Parathyroid adenoma (tissue), 2 donors: ENCODE results near the gene KRTAP10-12.
"Not testable (repeated sequence)": the region's sequence is repeated elsewhere in the genome, so short reads cannot be mapped to it uniquely, and the experiment has no call there.

ENCODE experiments used
- H2AFZ ChIP-seq: fragments of 300-600 bp; sonication (generic); one replicate; pipeline ENCODE4 v1.7.0; 2017; ENCODE audit warnings: antibody characterized with exemption, mild to moderate bottlenecking
- H3K27ac ChIP-seq: fragments of 300-600 bp; sonication (generic); one replicate; pipeline ENCODE4 v1.7.0; 2017
- H3K27me3 ChIP-seq: fragments of 300-600 bp; sonication (generic); one replicate; pipeline ENCODE4 v1.7.0; 2017; ENCODE audit warnings: low read length; ENCODE audit not compliant: control insufficient read depth, insufficient read depth
- H3K36me3 ChIP-seq: fragments of 300-600 bp; sonication (generic); one replicate; pipeline ENCODE4 v1.7.0; 2017; ENCODE audit warnings: low read length; ENCODE audit not compliant: control insufficient read depth, insufficient read depth
- H3K4me1 ChIP-seq: fragments of 300-600 bp; sonication (generic); one replicate; pipeline ENCODE4 v1.7.0; 2017; ENCODE audit warnings: control low read depth
- H3K4me2 ChIP-seq: fragments of 300-600 bp; sonication (generic); one replicate; pipeline ENCODE4 v1.7.0; 2017; ENCODE audit warnings: low read length
- H3K4me3 ChIP-seq: fragments of 300-600 bp; sonication (generic); one replicate; pipeline ENCODE4 v1.7.0; 2017; ENCODE audit warnings: low read depth, low read length
- H3K79me2 ChIP-seq: fragments of 300-600 bp; sonication (generic); one replicate; pipeline ENCODE4 v1.7.0; 2017; ENCODE audit warnings: control low read depth
- H3K9ac ChIP-seq: fragments of 300-600 bp; sonication (generic); one replicate; pipeline ENCODE4 v1.7.0; 2017; ENCODE audit warnings: mild to moderate bottlenecking
- H3K9me3 ChIP-seq: fragments of 300-600 bp; sonication (generic); one replicate; pipeline ENCODE4 v1.7.0; 2017; ENCODE audit warnings: low read length; ENCODE audit not compliant: control insufficient read depth
- TF ChIP-seq, protein P1 (sequence below): fragments of 300-600 bp; sonication (generic); IDR thresholded peaks from one replicate; pipeline ENCODE4 v1.7.0; 2017; ENCODE audit warnings: antibody characterized with exemption, mild to moderate bottlenecking
- donor health status: primary hyperparathyroidism.

The KRTAP10-12 gene, protein sequence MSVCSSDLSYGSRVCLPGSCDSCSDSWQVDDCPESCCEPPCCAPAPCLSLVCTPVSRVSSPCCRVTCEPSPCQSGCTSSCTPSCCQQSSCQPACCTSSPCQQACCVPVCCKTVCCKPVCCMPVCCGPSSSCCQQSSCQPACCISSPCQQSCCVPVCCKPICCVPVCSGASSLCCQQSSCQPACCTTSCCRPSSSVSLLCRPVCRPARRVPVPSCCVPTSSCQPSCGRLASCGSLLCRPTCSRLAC

DNA sequence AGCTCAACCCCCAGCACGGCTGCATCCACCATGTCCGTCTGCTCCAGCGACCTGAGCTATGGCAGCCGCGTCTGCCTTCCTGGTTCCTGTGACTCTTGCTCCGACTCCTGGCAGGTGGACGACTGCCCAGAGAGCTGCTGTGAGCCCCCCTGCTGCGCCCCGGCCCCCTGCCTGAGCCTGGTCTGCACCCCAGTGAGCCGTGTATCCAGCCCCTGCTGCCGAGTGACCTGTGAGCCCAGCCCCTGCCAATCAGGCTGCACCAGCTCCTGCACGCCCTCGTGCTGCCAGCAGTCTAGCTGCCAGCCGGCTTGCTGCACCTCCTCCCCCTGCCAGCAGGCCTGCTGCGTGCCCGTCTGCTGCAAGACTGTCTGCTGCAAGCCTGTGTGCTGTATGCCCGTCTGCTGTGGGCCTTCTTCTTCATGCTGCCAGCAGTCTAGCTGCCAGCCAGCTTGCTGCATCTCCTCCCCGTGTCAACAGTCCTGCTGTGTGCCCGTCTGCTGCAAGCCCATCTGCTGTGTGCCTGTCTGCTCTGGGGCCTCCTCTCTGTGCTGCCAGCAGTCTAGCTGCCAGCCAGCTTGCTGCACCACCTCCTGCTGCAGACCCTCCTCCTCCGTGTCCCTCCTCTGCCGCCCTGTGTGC, at the start of gene KRTAP10-12:
KRTAP10-12 (plus strand) TSS at position 1 of the 639 bp plus-strand sequence; CDS start at position 31, 30 bp downstream.
- not testable (repeated sequence) for H3K9ac ChIP-seq, H3K27me3 ChIP-seq, H3K4me1 ChIP-seq, H3K79me2 ChIP-seq, H3K27ac ChIP-seq, H2AFZ ChIP-seq, H3K4me3 ChIP-seq, H3K9me3 ChIP-seq, H3K36me3 ChIP-seq, H3K4me2 ChIP-seq

DNA sequence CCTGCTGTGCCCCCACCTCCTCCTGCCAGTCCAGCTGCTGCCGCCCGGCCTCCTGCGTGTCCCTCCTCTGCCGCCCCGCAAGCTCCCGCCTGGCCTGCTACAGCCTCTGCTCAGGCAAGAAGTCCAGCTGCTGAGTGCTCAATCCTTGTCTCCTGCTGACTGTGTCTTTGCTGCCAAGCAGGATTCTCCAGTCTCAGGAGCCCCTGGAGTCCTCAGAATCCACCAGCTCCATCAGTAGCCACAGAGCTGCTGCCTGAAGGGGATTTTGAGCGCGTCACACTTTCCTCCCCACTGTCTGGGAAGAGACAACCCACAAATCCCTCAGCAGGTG, 49.8 kb upstream of the KRTAP10-12 start:
- no peaks in the 10 kb centered on the region for H3K27me3 ChIP-seq
- H3K79me2 ChIP-seq: no peaks in the 10 kb centered on the region
- H3K9ac ChIP-seq: no peak overlapping the region
- TF ChIP-seq, protein P1, sequence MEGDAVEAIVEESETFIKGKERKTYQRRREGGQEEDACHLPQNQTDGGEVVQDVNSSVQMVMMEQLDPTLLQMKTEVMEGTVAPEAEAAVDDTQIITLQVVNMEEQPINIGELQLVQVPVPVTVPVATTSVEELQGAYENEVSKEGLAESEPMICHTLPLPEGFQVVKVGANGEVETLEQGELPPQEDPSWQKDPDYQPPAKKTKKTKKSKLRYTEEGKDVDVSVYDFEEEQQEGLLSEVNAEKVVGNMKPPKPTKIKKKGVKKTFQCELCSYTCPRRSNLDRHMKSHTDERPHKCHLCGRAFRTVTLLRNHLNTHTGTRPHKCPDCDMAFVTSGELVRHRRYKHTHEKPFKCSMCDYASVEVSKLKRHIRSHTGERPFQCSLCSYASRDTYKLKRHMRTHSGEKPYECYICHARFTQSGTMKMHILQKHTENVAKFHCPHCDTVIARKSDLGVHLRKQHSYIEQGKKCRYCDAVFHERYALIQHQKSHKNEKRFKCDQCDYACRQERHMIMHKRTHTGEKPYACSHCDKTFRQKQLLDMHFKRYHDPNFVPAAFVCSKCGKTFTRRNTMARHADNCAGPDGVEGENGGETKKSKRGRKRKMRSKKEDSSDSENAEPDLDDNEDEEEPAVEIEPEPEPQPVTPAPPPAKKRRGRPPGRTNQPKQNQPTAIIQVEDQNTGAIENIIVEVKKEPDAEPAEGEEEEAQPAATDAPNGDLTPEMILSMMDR: no peak
- H3K4me3 ChIP-seq: no peak overlapping the region
- H3K27ac ChIP-seq: no peak overlapping the region
- no peak overlapping the region for H2AFZ ChIP-seq
- H3K4me1 ChIP-seq: no peaks in the 10 kb centered on the region
- no peak overlapping the region for H3K4me2 ChIP-seq
- H3K9me3 ChIP-seq: no peaks in the 10 kb centered on the region
- no peaks in the 10 kb centered on the region for H3K36me3 ChIP-seq

DNA sequence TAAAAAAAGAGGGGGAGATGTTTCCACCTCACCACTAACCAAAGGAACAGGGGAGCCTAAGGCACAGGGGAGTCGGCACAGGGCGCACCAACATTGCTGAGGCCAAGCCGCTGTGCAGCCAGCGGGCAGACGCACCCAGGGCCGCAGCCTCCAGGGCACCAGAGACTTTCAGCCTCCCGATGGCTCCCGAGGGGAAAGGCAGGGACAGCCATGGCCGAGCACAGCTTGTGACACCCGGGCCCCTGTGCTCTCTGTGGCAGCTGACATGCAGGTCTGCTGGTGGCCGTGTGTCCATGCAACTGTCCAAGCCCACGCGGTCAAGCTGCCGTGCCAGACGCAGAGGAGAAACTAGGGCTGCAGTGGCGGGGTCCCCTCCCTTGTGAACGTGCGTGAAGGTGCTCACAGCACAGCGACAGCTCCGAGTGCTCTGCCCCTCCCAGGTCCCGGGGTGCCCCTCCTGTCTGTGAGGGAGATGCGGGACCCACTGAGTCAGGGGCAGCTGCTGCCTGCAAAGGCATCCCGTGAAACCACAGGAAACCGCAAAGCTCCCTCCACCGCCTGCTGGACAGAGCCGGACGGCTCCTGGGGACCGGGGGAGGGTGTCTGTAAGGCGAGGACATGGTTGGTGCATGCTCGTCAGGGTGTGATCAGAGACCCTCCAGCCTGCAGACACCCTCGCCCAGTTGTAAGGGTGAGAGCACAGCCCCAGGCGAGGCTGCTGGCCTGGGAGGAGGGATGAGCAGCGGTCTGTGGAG, 48.2 kb upstream of the KRTAP10-12 start:
- Histone ChIP-seq H3K4me3 (no peak overlapping the region), H3K27me3 (no peaks in the 10 kb centered on the region), H3K4me2 (no peak overlapping the region), H3K79me2 (no peaks in the 10 kb centered on the region), H2AFZ (no peak overlapping the region), H3K36me3 (no peaks in the 10 kb centered on the region), H3K27ac (no peak overlapping the region), H3K9me3 (no peaks in the 10 kb centered on the region), H3K9ac (no peak overlapping the region), H3K4me1 (no peaks in the 10 kb centered on the region)
- TF ChIP-seq, protein P1: no peak

DNA sequence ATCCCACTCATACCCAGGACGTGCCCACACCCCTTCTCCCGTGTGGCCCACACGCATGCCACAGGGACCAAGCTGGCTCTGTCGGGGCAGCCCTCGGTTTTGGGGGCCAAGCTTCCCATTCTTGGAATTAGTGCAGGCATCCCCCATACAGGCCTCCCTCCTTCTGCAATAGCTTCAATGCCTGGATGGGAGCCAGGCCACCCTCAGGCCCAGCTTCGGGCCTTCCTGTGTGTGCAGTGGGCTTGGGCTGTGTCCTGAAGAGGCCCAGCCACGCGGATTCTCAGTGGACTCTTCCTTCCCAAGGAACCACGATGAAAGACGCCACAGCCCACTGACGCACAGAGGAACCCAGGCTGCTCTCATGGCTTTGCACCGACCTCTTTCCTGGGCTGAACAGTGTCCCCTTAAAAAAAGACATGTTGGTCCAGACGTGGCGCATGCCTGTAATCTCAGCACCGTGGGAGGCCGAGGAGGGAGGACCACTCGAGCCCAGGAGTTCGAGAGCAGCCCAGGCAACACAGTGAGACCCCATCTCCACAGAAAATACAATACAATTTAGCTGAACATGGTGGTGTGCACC, 47.4 kb upstream of the KRTAP10-12 start:
- TF ChIP-seq, protein P1: no peak
- Histone ChIP-seq H3K9ac (no peak overlapping the region), H3K4me1 (no peaks in the 10 kb centered on the region), H3K27me3 (no peaks in the 10 kb centered on the region), H3K27ac (no peak overlapping the region), H3K4me3 (no peak overlapping the region), H3K4me2 (no peak overlapping the region), H3K9me3 (no peaks in the 10 kb centered on the region), H2AFZ (no peak overlapping the region), H3K36me3 (no peaks in the 10 kb centered on the region), H3K79me2 (no peaks in the 10 kb centered on the region)

DNA sequence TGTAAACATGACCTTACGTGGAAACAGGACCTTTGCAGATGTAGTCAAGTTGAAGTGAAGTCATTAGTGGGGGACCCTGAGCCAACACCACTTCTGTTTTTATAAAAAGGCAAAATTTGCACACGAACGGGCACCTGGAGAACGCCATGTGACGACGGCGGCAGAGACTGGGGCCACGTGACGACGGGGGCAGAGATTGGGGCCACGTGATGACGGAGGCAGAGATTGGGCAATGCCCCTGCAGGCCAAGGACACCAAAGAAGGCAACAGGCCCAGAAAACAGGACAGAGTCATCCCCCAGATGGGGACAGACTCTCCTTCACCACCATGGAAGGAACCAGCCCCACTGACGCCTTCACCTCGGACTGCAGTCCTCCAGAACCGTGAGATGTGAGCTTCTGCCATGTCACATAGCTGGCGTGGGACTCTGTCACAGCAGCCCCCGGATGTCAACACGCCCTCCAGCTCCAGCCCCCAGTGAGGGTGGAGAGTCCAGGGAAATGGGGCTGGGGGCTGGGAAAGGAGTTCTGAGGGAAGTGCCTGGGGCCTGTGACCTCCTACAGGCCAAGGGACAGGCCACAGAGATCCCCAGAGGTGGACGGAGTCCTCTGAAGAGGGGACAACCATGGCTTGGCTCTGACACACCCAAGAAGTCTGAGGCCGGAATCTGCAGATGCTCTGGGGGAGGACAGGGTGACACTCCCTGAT, 46.6 kb upstream of the KRTAP10-12 start:
- Histone ChIP-seq H3K27ac (no peak overlapping the region), H3K27me3 (no peaks in the 10 kb centered on the region), H3K36me3 (no peaks in the 10 kb centered on the region)

More for the DNA sequence above, 46.6 kb upstream of the KRTAP10-12 start:
- Histone ChIP-seq H3K9me3 (no peaks in the 10 kb centered on the region), H3K4me1 (no peaks in the 10 kb centered on the region), H2AFZ (no peak overlapping the region), H3K4me3 (no peak overlapping the region), H3K9ac (no peak overlapping the region), H3K4me2 (no peak overlapping the region), H3K79me2 (no peaks in the 10 kb centered on the region)
- TF ChIP-seq, protein P1: no peak
